TTC549 (cell line): ENCODE results near the gene BLACAT1.

Source experiments
- FAIRE-seq: peaks from 2 replicates; lab custom pipeline; 2012; peaks lifted over from hg19 to GRCh38; lab: Jason Lieb, UNC

The BLACAT1 gene

GRCh38 chr1:205453466-205453865, 2.4 kb downstream of the BLACAT1 start:
- FAIRE-seq: no peak

GRCh38 chr1:205452933-205453332, 2.9 kb downstream of the BLACAT1 start:
- FAIRE-seq: no peak

GRCh38 chr1:205452364-205452763, 3.5 kb downstream of the BLACAT1 start:
- FAIRE-seq: no peak

GRCh38 chr1:205451759-205452164, 4.1 kb downstream of the BLACAT1 start:
- no peak for FAIRE-seq

GRCh38 chr1:205451202-205451601, 4.6 kb downstream of the BLACAT1 start:
- no peak for FAIRE-seq

- no peak for FAIRE-seq
These were observed 5.4 kb downstream of the BLACAT1 start for GRCh38 chr1:205450448-205450847.

GRCh38 chr1:205449750-205450443, 5.9 kb downstream of the BLACAT1 start:
- no peak for FAIRE-seq

GRCh38 chr1:205449254-205449749, 6.5 kb downstream of the BLACAT1 start:
- FAIRE-seq: no peak

GRCh38 chr1:205448540-205449253, 7.1 kb downstream of the BLACAT1 start:
- FAIRE-seq: no peak

- FAIRE-seq: no peak
These were observed 8.1 kb downstream of the BLACAT1 start for GRCh38 chr1:205447457-205448341.

GRCh38 chr1:205446828-205447227, 9.0 kb downstream of the BLACAT1 start:
- no peak for FAIRE-seq

GRCh38 chr1:205445646-205445935, 10.3 kb downstream of the BLACAT1 start:
- FAIRE-seq: no peak

GRCh38 chr1:205444931-205445645, 10.8 kb downstream of the BLACAT1 start:
- no peak for FAIRE-seq

GRCh38 chr1:205444300-205444930, 11.4 kb downstream of the BLACAT1 start:
- no peak for FAIRE-seq

GRCh38 chr1:205443585-205444299, 12.1 kb downstream of the BLACAT1 start:
- no peak for FAIRE-seq

GRCh38 chr1:205442051-205442725, 13.7 kb downstream of the BLACAT1 start:
- no peak for FAIRE-seq

GRCh38 chr1:205441716-205442050, 14.2 kb downstream of the BLACAT1 start:
- FAIRE-seq: no peak

- no peak for FAIRE-seq
These were observed 14.6 kb downstream of the BLACAT1 start for GRCh38 chr1:205441318-205441633.

- no peak for FAIRE-seq
These were observed 15.1 kb downstream of the BLACAT1 start for GRCh38 chr1:205440476-205441317.

- FAIRE-seq: no peak
These were observed 15.7 kb downstream of the BLACAT1 start for GRCh38 chr1:205440121-205440475.
